ENCODE measurements around the gene C1D.

- no peak for TF ChIP-seq CTCF (conservative IDR thresholded peaks at IDR 0.05; ENCODE audit: low read length)
- no peak for TF ChIP-seq EZH2phosphoT487 (IDR thresholded peaks at IDR 0.05; ENCODE audit: borderline replicate concordance)
Measured at GRCh38 chr2:68104111-68104835, 41.5 kb upstream of the C1D start.
